ENCODE data around the gene USH1G. TPM values are rescaled to one million over a fixed set of nuclear protein-coding genes. Genes with fewer than 3 reads are reported as not detected.

USH1G gene
- 0.18 TPM for total RNA-seq (ENCODE audit: unreplicated experiment)
- long read RNA-seq = 0 reads

- H3K4me1 Mint-ChIP-seq (ENCODE audit: unreplicated experiment) = no peaks in the 10 kb centered on the region
- TF ChIP-seq CTCF (IDR thresholded peaks at IDR 0.05; ENCODE audit: unreplicated experiment) = no peak
- H3K36me3 Mint-ChIP-seq (ENCODE audit: low read depth, unreplicated experiment) = no peaks in the 10 kb centered on the region
- peaks cover 24% of the 10 kb centered on the region for H3K27me3 Mint-ChIP-seq (ENCODE audit: unreplicated experiment)
- no peak for DNase-seq (ENCODE audit: low spot score)
- no peak within 1 kb of the TSS for H3K27ac Mint-ChIP-seq (ENCODE audit: unreplicated experiment)
- peak within 1 kb of the TSS; percentile 69 for H3K4me3 Mint-ChIP-seq (ENCODE audit: unreplicated experiment)
- no peaks in the 10 kb centered on the region for H3K9me3 Mint-ChIP-seq (ENCODE audit: unreplicated experiment)
These were observed at the start of gene USH1G for GRCh38 chr17:74922694-74923537. TSS of gene USH1G (minus strand) at chr17:74923255. CDS start at chr17:74923073, 182 bp downstream.

DNA sequence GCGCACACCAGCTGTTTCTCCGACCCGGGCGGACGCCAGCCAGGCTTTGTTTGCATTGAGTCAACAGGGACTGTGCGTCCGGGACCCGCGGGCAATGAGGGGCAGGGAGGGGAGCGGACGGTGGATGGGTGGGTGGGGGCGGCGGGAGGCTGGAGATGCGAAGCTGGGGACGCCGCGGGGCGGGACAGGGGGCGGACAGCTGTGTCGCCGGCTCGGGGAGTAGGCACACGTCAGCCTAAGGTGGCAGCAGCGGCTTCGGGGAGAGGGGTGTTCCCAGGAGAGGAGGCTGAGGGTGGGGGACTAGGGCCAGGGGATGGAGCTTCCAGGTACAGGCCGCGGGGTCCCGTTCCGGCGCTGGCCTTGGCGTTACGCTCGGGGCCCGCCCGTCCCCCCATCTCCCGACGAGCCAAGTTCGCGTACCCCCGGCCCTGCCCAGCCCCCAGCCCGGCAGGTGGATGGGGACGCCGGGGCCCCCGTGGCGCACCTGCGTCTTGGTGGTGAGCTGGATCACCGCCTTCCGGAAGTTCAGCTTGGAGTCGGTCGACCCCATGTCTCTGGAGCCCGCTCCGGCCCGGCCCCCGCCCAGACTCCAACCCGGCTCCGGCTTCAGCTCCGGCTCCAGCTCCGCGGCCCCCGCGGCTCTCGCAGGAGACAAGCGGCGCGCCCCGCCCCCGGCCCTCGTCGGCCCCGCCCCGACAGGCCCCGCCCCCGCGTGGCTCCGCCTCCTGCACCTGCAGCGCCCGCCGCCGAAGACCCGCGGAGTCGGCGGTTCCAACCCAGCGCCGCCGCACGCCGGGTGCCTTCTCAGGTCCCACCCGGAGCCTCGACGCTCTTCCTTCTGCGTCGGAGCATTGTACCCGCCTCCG lies 49.3 kb upstream of the USH1G start, which contains the start of gene HID1:
Gene HID1 (minus strand): TSS at position 653 of the 866 bp plus-strand sequence. CDS start 103 bp downstream, at position 550.
- peak; percentile 76 for DNase-seq (ENCODE audit: low spot score)
- peaks cover 12% of the 10 kb centered on the region for H3K27me3 Mint-ChIP-seq (ENCODE audit: unreplicated experiment)
- H3K36me3 Mint-ChIP-seq (ENCODE audit: low read depth, unreplicated experiment) = no peaks in the 10 kb centered on the region
- H3K4me3 Mint-ChIP-seq (ENCODE audit: unreplicated experiment) = peak within 1 kb of the TSS; percentile 92
- H3K4me1 Mint-ChIP-seq (ENCODE audit: unreplicated experiment) = peaks cover 27% of the 10 kb centered on the region
- no peaks in the 10 kb centered on the region for H3K9me3 Mint-ChIP-seq (ENCODE audit: unreplicated experiment)
- H3K27ac Mint-ChIP-seq (ENCODE audit: unreplicated experiment) = peak within 1 kb of the TSS; percentile 77
- TF ChIP-seq CTCF (IDR thresholded peaks at IDR 0.05; ENCODE audit: unreplicated experiment) = no peak

DNA sequence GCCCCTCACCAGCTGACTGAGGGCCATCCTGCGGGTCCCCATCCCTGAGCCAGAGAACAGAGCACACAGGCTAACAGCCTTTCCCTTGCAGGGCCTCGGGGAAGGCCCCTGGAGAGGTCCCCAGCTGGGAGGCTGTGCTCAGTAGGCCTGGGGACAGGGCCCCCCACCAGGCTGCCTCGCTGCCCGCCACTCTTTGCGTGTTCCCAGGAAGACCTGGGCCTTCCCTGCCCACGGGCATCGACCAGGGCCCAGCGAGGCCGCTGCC lies 48.7 kb upstream of the USH1G start:
- no peak for TF ChIP-seq CTCF (IDR thresholded peaks at IDR 0.05; ENCODE audit: unreplicated experiment)
- peak overlapping the region; percentile 92 for H3K4me3 Mint-ChIP-seq (ENCODE audit: unreplicated experiment)
- no peak overlapping the region for H3K27ac Mint-ChIP-seq (ENCODE audit: unreplicated experiment)
- no peak for DNase-seq (ENCODE audit: low spot score)
- no peaks in the 10 kb centered on the region for H3K36me3 Mint-ChIP-seq (ENCODE audit: low read depth, unreplicated experiment)
- H3K9me3 Mint-ChIP-seq (ENCODE audit: unreplicated experiment) = no peaks in the 10 kb centered on the region
- peaks cover 12% of the 10 kb centered on the region for H3K27me3 Mint-ChIP-seq (ENCODE audit: unreplicated experiment)
- H3K4me1 Mint-ChIP-seq (ENCODE audit: unreplicated experiment) = peaks cover 27% of the 10 kb centered on the region

DNA sequence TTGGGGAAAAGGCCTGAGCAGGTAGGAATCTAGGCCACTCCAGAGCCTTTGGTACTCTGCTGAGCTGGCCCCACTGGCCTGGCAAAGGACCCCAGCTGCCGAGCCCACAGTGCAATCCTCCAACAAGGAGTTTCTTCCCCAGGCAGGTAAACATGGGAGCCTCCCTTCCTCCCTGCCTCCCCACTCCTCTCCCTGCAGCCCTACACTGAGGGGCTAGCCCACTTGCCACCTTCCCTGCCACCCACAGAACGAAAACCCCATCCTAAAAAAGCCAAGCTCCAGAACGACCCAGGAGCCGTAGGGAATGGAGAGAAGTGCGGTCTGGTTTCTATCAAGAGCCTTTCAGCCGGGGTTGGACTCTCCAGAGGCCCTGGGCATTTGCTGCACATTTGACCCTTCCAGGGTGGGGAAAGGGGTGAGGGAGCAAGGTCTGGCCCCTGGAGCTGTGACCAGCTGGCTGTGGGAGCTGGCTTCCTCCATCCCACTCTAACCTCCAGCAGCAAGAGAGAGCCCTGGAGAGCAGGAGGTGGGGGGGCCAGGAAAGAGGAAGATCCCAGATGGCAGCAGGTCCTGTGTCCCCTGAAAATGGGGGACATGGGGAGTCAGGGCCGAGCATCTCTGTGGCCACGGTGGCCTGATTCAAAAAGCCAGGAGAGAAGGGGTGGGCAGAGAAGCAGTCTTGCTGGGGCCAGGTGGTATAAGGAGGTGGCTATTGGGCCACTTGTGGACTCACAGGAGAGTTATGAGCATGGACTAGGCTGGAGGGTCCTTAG lies 48.2 kb upstream of the USH1G start:
- TF ChIP-seq CTCF (IDR thresholded peaks at IDR 0.05; ENCODE audit: unreplicated experiment) = no peak
- Mint-ChIP-seq H3K27ac (ENCODE audit: unreplicated experiment) (peak overlapping the region; percentile 72), H3K27me3 (ENCODE audit: unreplicated experiment) (peaks cover 12% of the 10 kb centered on the region), H3K36me3 (ENCODE audit: low read depth, unreplicated experiment) (peaks cover 1% of the 10 kb centered on the region), H3K9me3 (ENCODE audit: unreplicated experiment) (no peaks in the 10 kb centered on the region), H3K4me3 (ENCODE audit: unreplicated experiment) (peak overlapping the region; percentile 92), H3K4me1 (ENCODE audit: unreplicated experiment) (peaks cover 29% of the 10 kb centered on the region)
- no peak for DNase-seq (ENCODE audit: low spot score)
